Neural progenitor cell (in vitro differentiated cells): ENCODE data around the gene RFX3.

Experiments used
- CTCF ChIP-seq: fragments of 200-600 bp; sonication (generic); IDR thresholded peaks from 2 replicates; pipeline ENCODE4 v1.5.1; 2017; ENCODE audit warnings: antibody characterized with exemption, mild to moderate bottlenecking
- EZH2 ChIP-seq: fragments of 200-600 bp; sonication (generic); IDR thresholded peaks from 2 replicates; pipeline ENCODE4 v1.6.1; 2017; ENCODE audit warnings: antibody characterized with exemption, mild to moderate bottlenecking, moderate library complexity

DNA sequence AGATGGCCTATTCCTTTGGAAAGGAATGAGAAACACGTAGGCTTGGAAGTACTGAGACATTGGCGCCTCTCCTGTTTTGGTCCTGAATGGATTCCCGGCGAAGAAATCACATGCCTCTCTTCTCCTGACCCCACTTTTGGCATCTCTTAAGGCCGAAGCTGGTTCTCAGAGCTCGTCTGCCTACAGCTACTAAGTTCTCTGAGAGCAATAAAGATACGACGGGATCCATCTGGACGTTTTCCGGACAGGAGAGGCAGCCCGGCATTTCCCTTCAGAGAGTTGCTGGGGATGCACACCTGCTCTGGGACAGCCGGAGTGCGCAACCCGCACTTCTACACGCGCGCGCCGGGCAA lies 345.1 kb downstream of the RFX3 start:
- no peak for TF ChIP-seq CTCF
- no peak for TF ChIP-seq EZH2
